ENCODE data around the gene FAM131B.

FAM131B gene

GRCh38 chr7:143323653-143324052 lies 38.9 kb downstream of the FAM131B start:
- H3K4me1 ChIP-seq (ENCODE audit: insufficient read depth, low read length): no peaks in the 10 kb centered on the region
- H3K9ac ChIP-seq (ENCODE audit: low read length): no peak overlapping the region
- no peak overlapping the region for H3K27ac ChIP-seq (ENCODE audit: low read depth, low read length)
- no peaks in the 10 kb centered on the region for H3K36me3 ChIP-seq (ENCODE audit: insufficient read depth, low read length)
- H3K9me3 ChIP-seq (ENCODE audit: low read length): no peaks in the 10 kb centered on the region
- no peak overlapping the region for H3K4me3 ChIP-seq (ENCODE audit: low read depth in 1 of 2, low read length in 2 of 2)
- no peaks in the 10 kb centered on the region for H3K27me3 ChIP-seq (ENCODE audit: control insufficient read depth in 1 of 2, insufficient read depth in 2 of 2, low read length in 2 of 2)

- no peak overlapping the region for H3K4me3 ChIP-seq (ENCODE audit: low read depth in 1 of 2, low read length in 2 of 2)
- no peaks in the 10 kb centered on the region for H3K4me1 ChIP-seq (ENCODE audit: insufficient read depth, low read length)
- no peak overlapping the region for H3K9ac ChIP-seq (ENCODE audit: low read length)
- no peaks in the 10 kb centered on the region for H3K27me3 ChIP-seq (ENCODE audit: control insufficient read depth in 1 of 2, insufficient read depth in 2 of 2, low read length in 2 of 2)
- H3K9me3 ChIP-seq (ENCODE audit: low read length): no peaks in the 10 kb centered on the region
- H3K27ac ChIP-seq (ENCODE audit: low read depth, low read length): no peak overlapping the region
- no peaks in the 10 kb centered on the region for H3K36me3 ChIP-seq (ENCODE audit: insufficient read depth, low read length)
Observed at GRCh38 chr7:143322760-143323633, 39.5 kb downstream of the FAM131B start.

- H3K36me3 ChIP-seq (ENCODE audit: insufficient read depth, low read length): no peaks in the 10 kb centered on the region
- H3K4me1 ChIP-seq (ENCODE audit: insufficient read depth, low read length): no peaks in the 10 kb centered on the region
- H3K9ac ChIP-seq (ENCODE audit: low read length): no peak overlapping the region
- H3K9me3 ChIP-seq (ENCODE audit: low read length): no peaks in the 10 kb centered on the region
- no peaks in the 10 kb centered on the region for H3K27me3 ChIP-seq (ENCODE audit: control insufficient read depth in 1 of 2, insufficient read depth in 2 of 2, low read length in 2 of 2)
- no peak overlapping the region for H3K27ac ChIP-seq (ENCODE audit: low read depth, low read length)
- H3K4me3 ChIP-seq (ENCODE audit: low read depth in 1 of 2, low read length in 2 of 2): no peak overlapping the region
Observed at GRCh38 chr7:143321734-143322133, 40.8 kb downstream of the FAM131B start.

GRCh38 chr7:143321242-143321641 lies 41.3 kb downstream of the FAM131B start:
- Histone ChIP-seq H3K4me1 (ENCODE audit: insufficient read depth, low read length) (no peaks in the 10 kb centered on the region), H3K9me3 (ENCODE audit: low read length) (no peaks in the 10 kb centered on the region), H3K9ac (ENCODE audit: low read length) (no peak overlapping the region), H3K4me3 (ENCODE audit: low read depth in 1 of 2, low read length in 2 of 2) (no peak overlapping the region), H3K27ac (ENCODE audit: low read depth, low read length) (no peak overlapping the region), H3K36me3 (ENCODE audit: insufficient read depth, low read length) (no peaks in the 10 kb centered on the region), H3K27me3 (ENCODE audit: control insufficient read depth in 1 of 2, insufficient read depth in 2 of 2, low read length in 2 of 2) (no peaks in the 10 kb centered on the region)

GRCh38 chr7:143320620-143321019 lies 41.9 kb downstream of the FAM131B start:
- H3K4me1 ChIP-seq (ENCODE audit: insufficient read depth, low read length): no peaks in the 10 kb centered on the region
- H3K9me3 ChIP-seq (ENCODE audit: low read length): no peaks in the 10 kb centered on the region
- H3K36me3 ChIP-seq (ENCODE audit: insufficient read depth, low read length): no peaks in the 10 kb centered on the region
- no peaks in the 10 kb centered on the region for H3K27me3 ChIP-seq (ENCODE audit: control insufficient read depth in 1 of 2, insufficient read depth in 2 of 2, low read length in 2 of 2)
- H3K9ac ChIP-seq (ENCODE audit: low read length): no peak overlapping the region
- no peak overlapping the region for H3K4me3 ChIP-seq (ENCODE audit: low read depth in 1 of 2, low read length in 2 of 2)
- no peak overlapping the region for H3K27ac ChIP-seq (ENCODE audit: low read depth, low read length)

GRCh38 chr7:143318661-143319060 lies 43.9 kb downstream of the FAM131B start:
- Histone ChIP-seq H3K9ac (ENCODE audit: low read length) (no peak overlapping the region), H3K4me1 (ENCODE audit: insufficient read depth, low read length) (no peaks in the 10 kb centered on the region), H3K9me3 (ENCODE audit: low read length) (no peaks in the 10 kb centered on the region), H3K36me3 (ENCODE audit: insufficient read depth, low read length) (no peaks in the 10 kb centered on the region), H3K27me3 (ENCODE audit: control insufficient read depth in 1 of 2, insufficient read depth in 2 of 2, low read length in 2 of 2) (no peaks in the 10 kb centered on the region), H3K27ac (ENCODE audit: low read depth, low read length) (no peak overlapping the region), H3K4me3 (ENCODE audit: low read depth in 1 of 2, low read length in 2 of 2) (no peak overlapping the region)

- no peak overlapping the region for H3K4me3 ChIP-seq (ENCODE audit: low read depth in 1 of 2, low read length in 2 of 2)
- no peak overlapping the region for H3K27ac ChIP-seq (ENCODE audit: low read depth, low read length)
- no peaks in the 10 kb centered on the region for H3K4me1 ChIP-seq (ENCODE audit: insufficient read depth, low read length)
Observed at GRCh38 chr7:143316492-143316891, 46.0 kb downstream of the FAM131B start.

GRCh38 chr7:143315776-143316175 lies 46.7 kb downstream of the FAM131B start, which contains the start of gene CLCN1:
Gene CLCN1, plus strand, starts transcription at chr7:143316111. Its CDS starts 102 bp downstream, at chr7:143316213.
- Histone ChIP-seq H3K36me3 (ENCODE audit: insufficient read depth, low read length) (no peaks in the 10 kb centered on the region), H3K27me3 (ENCODE audit: control insufficient read depth in 1 of 2, insufficient read depth in 2 of 2, low read length in 2 of 2) (no peaks in the 10 kb centered on the region), H3K27ac (ENCODE audit: low read depth, low read length) (no peak within 1 kb of the TSS), H3K9me3 (ENCODE audit: low read length) (no peaks in the 10 kb centered on the region), H3K4me1 (ENCODE audit: insufficient read depth, low read length) (no peaks in the 10 kb centered on the region), H3K9ac (ENCODE audit: low read length) (no peak within 1 kb of the TSS), H3K4me3 (ENCODE audit: low read depth in 1 of 2, low read length in 2 of 2) (no peak within 1 kb of the TSS)

More at GRCh38 chr7:143316492-143316891, 46.0 kb downstream of the FAM131B start:
- H3K9me3 ChIP-seq (ENCODE audit: low read length): no peaks in the 10 kb centered on the region
- no peak overlapping the region for H3K9ac ChIP-seq (ENCODE audit: low read length)
- H3K27me3 ChIP-seq (ENCODE audit: control insufficient read depth in 1 of 2, insufficient read depth in 2 of 2, low read length in 2 of 2): no peaks in the 10 kb centered on the region
- no peaks in the 10 kb centered on the region for H3K36me3 ChIP-seq (ENCODE audit: insufficient read depth, low read length)

- H3K4me3 ChIP-seq (ENCODE audit: low read depth in 1 of 2, low read length in 2 of 2): no peak overlapping the region
- no peak overlapping the region for H3K27ac ChIP-seq (ENCODE audit: low read depth, low read length)
- no peaks in the 10 kb centered on the region for H3K4me1 ChIP-seq (ENCODE audit: insufficient read depth, low read length)
- H3K9ac ChIP-seq (ENCODE audit: low read length): no peak overlapping the region
- H3K27me3 ChIP-seq (ENCODE audit: control insufficient read depth in 1 of 2, insufficient read depth in 2 of 2, low read length in 2 of 2): no peaks in the 10 kb centered on the region
- no peaks in the 10 kb centered on the region for H3K9me3 ChIP-seq (ENCODE audit: low read length)
- no peaks in the 10 kb centered on the region for H3K36me3 ChIP-seq (ENCODE audit: insufficient read depth, low read length)
Observed at GRCh38 chr7:143314127-143314526, 48.4 kb downstream of the FAM131B start.

- Histone ChIP-seq H3K9me3 (ENCODE audit: low read length) (no peaks in the 10 kb centered on the region), H3K4me1 (ENCODE audit: insufficient read depth, low read length) (no peaks in the 10 kb centered on the region), H3K9ac (ENCODE audit: low read length) (no peak overlapping the region), H3K36me3 (ENCODE audit: insufficient read depth, low read length) (peaks cover 41% of the 10 kb centered on the region), H3K4me3 (ENCODE audit: low read depth in 1 of 2, low read length in 2 of 2) (no peak overlapping the region), H3K27ac (ENCODE audit: low read depth, low read length) (no peak overlapping the region), H3K27me3 (ENCODE audit: control insufficient read depth in 1 of 2, insufficient read depth in 2 of 2, low read length in 2 of 2) (no peaks in the 10 kb centered on the region)
Observed at GRCh38 chr7:143308632-143309031, 53.9 kb downstream of the FAM131B start.

GRCh38 chr7:143305423-143306070 lies 57.0 kb downstream of the FAM131B start:
- Histone ChIP-seq H3K27ac (ENCODE audit: low read depth, low read length) (no peak overlapping the region), H3K9ac (ENCODE audit: low read length) (no peak overlapping the region), H3K4me1 (ENCODE audit: insufficient read depth, low read length) (no peaks in the 10 kb centered on the region), H3K9me3 (ENCODE audit: low read length) (no peaks in the 10 kb centered on the region), H3K27me3 (ENCODE audit: control insufficient read depth in 1 of 2, insufficient read depth in 2 of 2, low read length in 2 of 2) (no peaks in the 10 kb centered on the region), H3K4me3 (ENCODE audit: low read depth in 1 of 2, low read length in 2 of 2) (no peak overlapping the region), H3K36me3 (ENCODE audit: insufficient read depth, low read length) (peaks cover 67% of the 10 kb centered on the region)
